CD4-positive, alpha-beta memory T cell (primary cell): Measurements from ENCODE around the gene C10orf143. TPM values are rescaled to one million over a fixed set of nuclear protein-coding genes. Genes with fewer than 3 reads are reported as not detected.

Source experiments
- CTCF ChIA-PET: fragments of 350-600 bp; sonication (Branson Sonifier 250); formaldehyde crosslinking; loops from one replicate; lab custom pipeline; 2021; ENCODE audit warnings: inconsistent platforms; ENCODE audit not compliant: partially characterized antibody; lab: Charles Lee
- POLR2A ChIA-PET: fragments of 350-600 bp; sonication (Branson Sonifier 250); formaldehyde crosslinking; loops from one replicate; lab custom pipeline; 2021; ENCODE audit not compliant: partially characterized antibody; lab: Charles Lee
- DNase-seq, 5 donors: peaks; one replicate each; pipeline versions ENCODE4 v3.0.0 to v3.0.0-alpha.2; 2020 to 2022; ENCODE audit warnings: mixed read lengths in 1 of 5
- H3K27ac ChIP-seq: one replicate; pipeline ENCODE4 v1.7.0; 2013; ENCODE audit warnings: low read depth, low read length
- H3K27me3 ChIP-seq: 2 replicates; pipeline ENCODE4 v1.7.0; 2013; ENCODE audit warnings: mild to moderate bottlenecking, low read length, moderate library complexity; ENCODE audit not compliant: insufficient read depth
- H3K36me3 ChIP-seq: 2 replicates; pipeline ENCODE4 v1.7.0; 2013; ENCODE audit warnings: mild to moderate bottlenecking, low read length, moderate library complexity; ENCODE audit not compliant: insufficient read depth
- H3K4me1 ChIP-seq: 2 replicates; pipeline ENCODE4 v1.7.0; 2013; ENCODE audit warnings: mild to moderate bottlenecking, low read length, moderate library complexity; ENCODE audit not compliant: insufficient read depth
- H3K4me3 ChIP-seq, 2 donors: one replicate each; pipeline ENCODE4 v1.7.0; 2013; ENCODE audit warnings: low read length in 2 of 2, mild to moderate bottlenecking in 1 of 2
- H3K9me3 ChIP-seq, 2 donors: one replicate each; pipeline ENCODE4 v1.7.0; 2013; ENCODE audit warnings: low read length in 2 of 2, control low read depth in 1 of 2; ENCODE audit not compliant: control insufficient read depth in 1 of 2
- H3K27ac Mint-ChIP-seq, 7 donors: one replicate each; pipeline ENCODE4 v1.8.0; 2020 to 2021; ENCODE audit warnings: mixed read lengths in 7 of 7, mild to moderate bottlenecking in 6 of 7, inconsistent platforms in 3 of 7, moderate library complexity in 3 of 7
- H3K27me3 Mint-ChIP-seq, 2 donors: one replicate each; pipeline ENCODE4 v1.8.0; 2020 to 2021; ENCODE audit warnings: mixed read lengths in 2 of 2
- H3K36me3 Mint-ChIP-seq, 2 donors: one replicate each; pipeline ENCODE4 v1.8.0; 2020 to 2021; ENCODE audit warnings: mixed read lengths in 2 of 2, inconsistent platforms in 1 of 2, mild to moderate bottlenecking in 1 of 2
- H3K4me1 Mint-ChIP-seq, 4 donors: one replicate each; pipeline ENCODE4 v1.8.0; 2020 to 2021; ENCODE audit warnings: mixed read lengths in 4 of 4, mild to moderate bottlenecking in 1 of 4
- H3K4me3 Mint-ChIP-seq, 8 donors: one replicate each; pipeline ENCODE4 v1.8.0; 2020 to 2021; ENCODE audit warnings: mixed read lengths in 8 of 8, mild to moderate bottlenecking in 7 of 8, moderate library complexity in 6 of 8, inconsistent platforms in 3 of 8
- H3K9me3 Mint-ChIP-seq, 8 donors: one replicate each; pipeline ENCODE4 v1.8.0; 2020 to 2021; ENCODE audit warnings: mixed read lengths in 8 of 8, mild to moderate bottlenecking in 5 of 8, inconsistent platforms in 3 of 8, moderate library complexity in 1 of 8
- intact Hi-C: fragments of 100-400 bp; cut with micrococcal nuclease; formaldehyde crosslinking; loops from one replicate; pipeline ENCODE4 v1.15.1; 2023
- polyA plus RNA-seq, 2 donors: library from polyadenylated mRNA; unstranded; fragments of 300-500 nt; fragmentation: Illumina TruSeq; gene quantifications; one replicate each; pipeline ENCODE4 v1.2.3, GENCODE V29; 2021
- total RNA-seq, 2 experiments: library from RNA; stranded (reverse); gene quantifications; one replicate each; pipeline ENCODE4 v1.2.3, GENCODE V29; 2021

The C10orf143 gene
- total RNA-seq = 1 to 10 TPM; 9.2 TPM
- polyA plus RNA-seq = 10 to 100 TPM; 18.7 to 33.9 TPM

DNA sequence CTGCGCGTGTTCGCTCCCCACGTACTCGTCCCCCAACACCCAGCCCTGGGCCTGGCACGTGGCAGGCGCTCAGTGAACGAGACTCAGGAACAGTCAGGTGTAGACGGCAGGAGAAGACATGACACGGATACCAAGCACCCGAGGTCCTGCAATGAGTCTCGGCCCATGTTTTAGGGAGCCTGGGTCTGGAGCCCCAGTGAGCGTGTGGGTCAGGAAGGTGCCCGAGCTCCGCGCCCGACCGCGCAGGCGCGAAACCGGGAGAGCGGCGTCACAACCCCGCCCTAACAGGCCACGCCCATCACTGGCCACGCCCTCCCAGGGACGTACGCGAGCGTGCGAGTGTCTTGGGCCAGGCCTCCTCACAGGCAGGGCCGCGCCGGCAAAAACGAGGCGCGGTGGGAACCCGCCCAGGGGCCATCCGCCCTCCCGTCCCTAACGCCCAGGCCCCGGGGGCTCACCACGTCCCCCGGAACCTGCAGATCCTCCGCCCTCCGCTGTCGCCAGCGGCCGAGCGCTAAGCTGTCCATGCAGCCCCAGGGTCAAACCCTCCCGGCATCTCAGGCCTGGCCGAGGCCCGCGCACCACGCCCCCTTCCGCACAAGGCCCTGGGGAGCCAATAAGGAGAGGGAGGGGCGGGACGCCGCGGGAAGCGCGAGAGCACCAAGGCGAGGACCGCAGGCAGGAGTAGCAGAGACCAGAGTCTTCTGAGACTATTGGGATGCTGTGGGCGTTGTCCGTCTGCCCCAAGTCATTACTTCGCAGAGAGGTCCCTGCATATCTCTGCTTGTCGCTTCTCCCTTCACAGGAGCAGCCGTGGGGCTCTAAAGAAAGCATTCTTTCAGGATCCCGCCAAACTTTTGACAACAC lies at the start of gene C10orf143:
Gene C10orf143 (minus strand): TSS at position 585 of the 867 bp plus-strand sequence. CDS start 58 bp downstream, at position 527.
- H3K36me3 ChIP-seq = no peaks in the 10 kb centered on the region
- no peaks in the 10 kb centered on the region for H3K9me3 ChIP-seq
- DNase-seq = peak; percentile 98 to 100 (median 99)
- POLR2A ChIA-PET = interaction anchor here (0.6 to 3.7 kb wide), 18 partner anchors 10 to 1922 kb away, joined by 3 to 178 read pairs (median 6); partner anchors contain the start of genes GLRX3 and MGMT
- peak within 1 kb of the TSS; percentile 87 for H3K27ac ChIP-seq
- intact Hi-C loops = loop anchor here (1.0 to 5.0 kb wide), 8 partner anchors 17 to 1078 kb away; partner anchors contain the start of genes EBF3, GLRX3 and MGMT
- no peaks in the 10 kb centered on the region for H3K27me3 ChIP-seq
- peaks cover 46% of the 10 kb centered on the region for H3K4me1 ChIP-seq
- peaks cover 0 to 13% of the 10 kb centered on the region in 2 donors for H3K36me3 Mint-ChIP-seq
- H3K4me3 ChIP-seq = peak within 1 kb of the TSS; percentile 72 to 87
- H3K27me3 Mint-ChIP-seq = no peaks in the 10 kb centered on the region
- CTCF ChIA-PET = interaction anchor here (0.9 to 3.5 kb wide), 19 partner anchors 8 to 1846 kb away, joined by 3 to 60 read pairs (median 4); partner anchors contain the start of genes GLRX3 and MGMT
- H3K9me3 Mint-ChIP-seq = peaks cover 0 to 2% (median 0%) of the 10 kb centered on the region in 8 donors
- peak within 1 kb of the TSS; percentile 92 to 99 (median 98) for H3K4me3 Mint-ChIP-seq
- peak within 1 kb of the TSS; percentile 94 to 100 (median 99) for H3K27ac Mint-ChIP-seq
- H3K4me1 Mint-ChIP-seq = peaks cover 34 to 72% (median 53%) of the 10 kb centered on the region in 4 donors

DNA sequence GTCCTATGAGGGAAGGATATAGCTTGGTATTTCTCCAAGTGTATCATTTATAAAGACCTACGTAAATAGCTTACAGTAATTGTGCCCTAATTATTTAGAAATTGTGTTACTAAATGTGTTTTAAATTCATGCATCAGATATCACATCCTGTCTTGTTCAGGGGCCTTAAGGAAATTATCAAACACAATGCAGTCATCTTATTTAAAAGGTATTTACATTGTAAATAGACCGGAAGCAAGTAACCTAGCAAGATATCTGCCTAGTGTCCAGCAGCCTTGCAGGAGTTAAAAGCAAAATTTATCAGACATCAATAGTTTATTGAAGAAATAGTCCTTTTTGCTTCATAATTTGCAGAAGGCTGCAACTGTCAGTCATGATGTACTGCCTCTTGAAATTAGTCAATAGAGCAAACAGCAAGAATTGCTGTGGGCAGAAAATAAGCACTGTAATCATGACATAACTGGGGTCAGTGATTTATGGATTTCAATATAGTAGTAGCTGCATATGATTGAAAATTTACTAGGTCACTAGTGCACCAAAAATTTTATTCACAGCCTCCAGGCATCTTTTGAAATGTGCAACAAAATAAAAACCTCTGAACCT lies 48.7 kb upstream of the C10orf143 start:
- no peaks in the 10 kb centered on the region for H3K9me3 Mint-ChIP-seq
- Histone ChIP-seq H3K27me3 (no peaks in the 10 kb centered on the region), H3K4me3 (no peak overlapping the region), H3K9me3 (no peaks in the 10 kb centered on the region), H3K36me3 (peaks cover 15% of the 10 kb centered on the region), H3K27ac (no peak overlapping the region), H3K4me1 (no peaks in the 10 kb centered on the region)
- no peak for DNase-seq
- intact Hi-C loops = no loop called here
- no peaks in the 10 kb centered on the region for H3K27me3 Mint-ChIP-seq
- peaks cover 40 to 52% of the 10 kb centered on the region in 2 donors for H3K36me3 Mint-ChIP-seq
- ChIA-PET CTCF (no interaction called here), POLR2A (interaction anchor here (1.4 kb wide), 1 partner anchor 23 kb away, joined by 3 read pairs; the partner anchor contains the start of gene GLRX3)
- H3K27ac Mint-ChIP-seq = no peak overlapping the region
- H3K4me3 Mint-ChIP-seq = no peak overlapping the region
- peaks cover 18 to 35% (median 28%) of the 10 kb centered on the region in 4 donors for H3K4me1 Mint-ChIP-seq

DNA sequence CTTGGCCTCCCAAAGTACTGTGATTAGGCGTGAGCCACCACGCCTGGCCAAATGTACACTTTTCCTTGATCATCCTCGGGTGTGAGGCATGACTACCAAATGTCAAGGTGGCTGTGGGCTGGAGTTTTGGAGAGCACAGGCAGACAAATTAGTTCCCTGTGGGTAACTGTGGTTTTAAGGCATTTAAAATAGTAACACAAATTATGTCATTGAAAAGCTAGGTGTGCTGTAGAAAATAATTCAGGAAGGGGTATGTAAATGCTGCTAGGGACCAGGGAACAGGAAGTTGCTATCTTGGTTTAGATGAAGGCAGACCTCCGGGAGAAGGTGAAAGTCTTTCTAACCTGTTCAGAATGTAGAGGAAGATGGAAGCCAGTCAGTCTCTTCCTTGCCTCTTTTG lies 35.4 kb upstream of the C10orf143 start:
- peaks cover 30 to 52% (median 41%) of the 10 kb centered on the region in 4 donors for H3K4me1 Mint-ChIP-seq
- ChIA-PET CTCF (no interaction called here), POLR2A (no interaction called here)
- no peak for DNase-seq
- peaks cover 31 to 64% of the 10 kb centered on the region in 2 donors for H3K36me3 Mint-ChIP-seq
- intact Hi-C loops = no loop called here
- no peaks in the 10 kb centered on the region for H3K9me3 Mint-ChIP-seq
- Histone ChIP-seq H3K27ac (no peak overlapping the region), H3K9me3 (no peaks in the 10 kb centered on the region), H3K36me3 (peaks cover 16% of the 10 kb centered on the region), H3K4me1 (peaks cover 25% of the 10 kb centered on the region), H3K4me3 (no peak overlapping the region), H3K27me3 (no peaks in the 10 kb centered on the region)
- H3K4me3 Mint-ChIP-seq = peak overlapping the region in 2 of 8 donors; percentile 4 to 7
- H3K27me3 Mint-ChIP-seq = no peaks in the 10 kb centered on the region
- H3K27ac Mint-ChIP-seq = peak overlapping the region in 4 of 7 donors; percentile 40 to 62 (median 55)

DNA sequence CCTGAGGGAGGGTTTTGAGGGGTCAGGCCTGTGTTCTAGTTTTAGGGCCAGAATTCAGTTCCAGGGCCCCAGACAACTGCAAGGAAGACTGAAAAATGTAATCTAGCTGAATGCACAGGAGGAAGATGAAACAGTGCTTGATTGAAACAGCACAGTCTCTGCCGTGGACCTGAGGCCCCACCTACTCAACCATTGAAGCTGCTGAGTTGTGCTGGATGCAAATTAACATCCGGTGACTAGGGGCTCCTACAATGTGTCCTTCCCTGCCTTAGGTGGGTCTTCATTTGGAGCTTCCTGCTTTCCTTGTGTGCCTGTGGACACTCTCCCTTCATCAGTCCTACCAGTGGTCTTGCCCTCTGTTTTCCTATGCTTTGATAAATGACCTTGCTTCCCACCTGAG lies 31.2 kb upstream of the C10orf143 start:
- ChIA-PET CTCF (interaction anchor here (0.6 to 2.8 kb wide), 4 partner anchors 8 to 38 kb away, joined by 4 to 10 read pairs (median 7); partner anchors contain the start of gene C10orf143), POLR2A (interaction anchor here (2.6 kb wide), 1 partner anchor 31 kb away, joined by 20 read pairs; the partner anchor contains the start of gene C10orf143)
- H3K4me1 Mint-ChIP-seq = peaks cover 51 to 75% (median 57%) of the 10 kb centered on the region in 4 donors
- H3K36me3 Mint-ChIP-seq = peaks cover 15 to 39% of the 10 kb centered on the region in 2 donors
- peak overlapping the region in 6 of 8 donors; percentile 23 to 62 (median 38) for H3K4me3 Mint-ChIP-seq
- no peaks in the 10 kb centered on the region for H3K9me3 ChIP-seq
- H3K27ac ChIP-seq = no peak overlapping the region
- intact Hi-C loops = no loop called here
- H3K27me3 Mint-ChIP-seq = no peaks in the 10 kb centered on the region
- no peaks in the 10 kb centered on the region for H3K27me3 ChIP-seq
- H3K4me3 ChIP-seq = no peak overlapping the region
- DNase-seq = no peak
- H3K27ac Mint-ChIP-seq = peak overlapping the region in 6 of 7 donors; percentile 2 to 89 (median 75)
- peaks cover 66% of the 10 kb centered on the region for H3K4me1 ChIP-seq
- no peaks in the 10 kb centered on the region for H3K9me3 Mint-ChIP-seq
- H3K36me3 ChIP-seq = peaks cover 11% of the 10 kb centered on the region

DNA sequence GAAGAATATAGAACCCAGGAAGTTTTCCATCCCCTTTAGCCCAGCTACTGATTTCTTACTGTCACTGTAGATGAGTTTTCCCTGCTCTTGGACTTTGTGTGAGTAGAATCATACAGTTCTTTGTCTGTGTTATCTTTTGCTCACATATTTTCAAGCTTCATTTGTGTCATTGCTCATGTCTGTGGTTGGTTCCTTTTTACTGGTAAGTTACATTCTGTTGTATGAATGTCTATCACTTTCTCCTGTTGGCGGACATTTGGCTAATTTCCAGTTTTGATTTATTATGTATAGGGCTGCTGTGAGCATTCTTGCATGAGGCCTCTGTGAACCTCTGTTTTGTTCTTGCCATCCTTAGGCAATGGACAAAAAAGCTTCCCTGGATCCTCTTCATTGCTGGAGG lies 30.8 kb upstream of the C10orf143 start:
- Mint-ChIP-seq H3K4me1 (peaks cover 49 to 74% (median 57%) of the 10 kb centered on the region in 4 donors), H3K27ac (peak overlapping the region; percentile 2 to 79 (median 75)), H3K9me3 (no peaks in the 10 kb centered on the region), H3K4me3 (peak overlapping the region in 3 of 8 donors; percentile 23 to 35 (median 32)), H3K27me3 (no peaks in the 10 kb centered on the region), H3K36me3 (peaks cover 11 to 35% of the 10 kb centered on the region in 2 donors)
- peaks cover 9% of the 10 kb centered on the region for H3K36me3 ChIP-seq
- peaks cover 66% of the 10 kb centered on the region for H3K4me1 ChIP-seq
- no peaks in the 10 kb centered on the region for H3K27me3 ChIP-seq
- H3K4me3 ChIP-seq = no peak overlapping the region
- intact Hi-C loops = no loop called here
- H3K9me3 ChIP-seq = no peaks in the 10 kb centered on the region
- no peak for DNase-seq
- no peak overlapping the region for H3K27ac ChIP-seq
- CTCF ChIA-PET = interaction anchor here (0.6 to 2.8 kb wide), 4 partner anchors 8 to 38 kb away, joined by 4 to 10 read pairs (median 7); partner anchors contain the start of gene C10orf143
- POLR2A ChIA-PET = interaction anchor here (2.6 kb wide), 1 partner anchor 31 kb away, joined by 20 read pairs; the partner anchor contains the start of gene C10orf143

DNA sequence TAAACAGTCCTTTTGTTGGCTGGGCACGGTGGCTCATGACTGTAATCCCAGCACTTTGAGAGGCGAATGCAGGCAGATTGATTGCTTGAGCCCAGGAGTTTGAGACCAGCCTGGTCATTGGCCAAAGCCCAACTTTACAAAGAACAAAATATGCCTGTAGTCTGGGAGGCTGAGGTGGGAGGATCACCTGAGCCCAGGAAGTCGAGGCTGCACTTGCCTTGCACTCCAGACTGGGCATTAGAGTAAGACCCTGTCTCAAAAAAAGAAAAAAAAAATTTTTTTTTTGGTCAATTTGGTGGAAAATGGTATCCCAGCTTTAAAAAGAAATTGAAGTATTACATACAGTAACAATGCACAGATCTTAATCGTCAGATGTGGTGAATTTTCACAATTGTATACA lies 30.4 kb upstream of the C10orf143 start:
- Mint-ChIP-seq H3K27ac (peak overlapping the region in 3 of 7 donors; percentile 35 to 77 (median 73)), H3K27me3 (no peaks in the 10 kb centered on the region), H3K4me1 (peaks cover 46 to 70% (median 53%) of the 10 kb centered on the region in 4 donors), H3K4me3 (peak overlapping the region in 3 of 8 donors; percentile 6 to 41 (median 32)), H3K36me3 (peaks cover 6 to 32% of the 10 kb centered on the region in 2 donors), H3K9me3 (no peaks in the 10 kb centered on the region)
- Histone ChIP-seq H3K27ac (no peak overlapping the region), H3K36me3 (peaks cover 4% of the 10 kb centered on the region), H3K4me1 (peaks cover 65% of the 10 kb centered on the region), H3K4me3 (no peak overlapping the region), H3K27me3 (no peaks in the 10 kb centered on the region), H3K9me3 (no peaks in the 10 kb centered on the region)
- ChIA-PET CTCF (interaction anchor here (2.1 to 2.8 kb wide), 2 partner anchors 14 to 31 kb away, joined by 10 read pairs; partner anchors contain the start of gene C10orf143), POLR2A (interaction anchor here (2.6 kb wide), 1 partner anchor 31 kb away, joined by 20 read pairs; the partner anchor contains the start of gene C10orf143)
- intact Hi-C loops = no loop called here
- DNase-seq = no peak
